ENCODE data around the gene CDC27.

The CDC27 gene

DNA sequence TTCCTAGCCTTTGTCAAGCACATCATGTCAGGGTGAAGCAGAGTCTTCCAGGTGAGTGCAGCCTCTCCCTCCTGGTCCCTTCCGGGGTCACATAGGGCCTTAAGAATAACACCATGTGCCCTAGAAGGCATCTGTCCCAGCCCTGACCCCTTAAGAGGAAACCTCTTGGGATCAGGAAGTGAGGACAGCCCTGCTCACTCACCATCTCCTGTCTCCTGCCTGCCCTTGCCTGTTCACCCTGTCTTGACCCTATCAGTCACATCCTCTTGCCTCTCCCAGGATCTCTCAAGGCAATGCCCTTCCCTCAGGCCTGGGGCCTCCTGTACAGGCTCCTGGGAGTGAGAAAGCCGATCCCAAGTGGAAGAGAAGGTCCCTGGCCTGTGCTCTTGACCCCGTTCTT is 33.9 kb upstream of the CDC27 start:
- Mint-ChIP-seq H3K9me3 (peaks cover 7% of the 10 kb centered on the region), H3K27ac (no peak overlapping the region), H3K36me3 (ENCODE audit: low read depth) (peaks cover 3% of the 10 kb centered on the region), H3K4me1 (peaks cover 34% of the 10 kb centered on the region), H3K4me3 (no peak overlapping the region), H3K27me3 (ENCODE audit: low read depth) (peaks cover 16% of the 10 kb centered on the region)
- no peak for TF ChIP-seq CTCF (IDR thresholded peaks at IDR 0.05; ENCODE audit: unreplicated experiment in 3 of 3)

DNA sequence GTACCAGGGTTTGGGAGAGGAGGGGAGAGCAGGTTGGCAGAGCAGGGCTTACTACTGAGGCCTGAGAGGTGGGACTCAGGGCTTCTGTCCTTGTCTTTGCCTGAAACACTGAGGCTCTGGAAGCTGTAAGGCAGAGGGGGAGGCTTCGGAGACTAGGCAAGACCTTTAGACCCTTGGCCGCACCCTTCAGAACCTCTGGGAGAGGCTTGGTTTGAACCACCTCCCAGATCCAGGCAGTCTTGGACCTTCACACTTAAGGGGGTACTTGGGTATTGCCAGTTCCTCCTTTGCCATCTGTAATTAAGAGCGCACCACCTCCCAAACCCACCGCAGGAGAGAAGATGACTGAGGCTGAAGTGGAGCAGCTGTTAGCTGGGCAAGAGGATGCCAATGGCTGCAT is 33.0 kb upstream of the CDC27 start:
- Mint-ChIP-seq H3K27ac (no peak overlapping the region), H3K4me3 (no peak overlapping the region)
- TF ChIP-seq CTCF (IDR thresholded peaks at IDR 0.05; ENCODE audit: unreplicated experiment in 3 of 3): no peak

DNA sequence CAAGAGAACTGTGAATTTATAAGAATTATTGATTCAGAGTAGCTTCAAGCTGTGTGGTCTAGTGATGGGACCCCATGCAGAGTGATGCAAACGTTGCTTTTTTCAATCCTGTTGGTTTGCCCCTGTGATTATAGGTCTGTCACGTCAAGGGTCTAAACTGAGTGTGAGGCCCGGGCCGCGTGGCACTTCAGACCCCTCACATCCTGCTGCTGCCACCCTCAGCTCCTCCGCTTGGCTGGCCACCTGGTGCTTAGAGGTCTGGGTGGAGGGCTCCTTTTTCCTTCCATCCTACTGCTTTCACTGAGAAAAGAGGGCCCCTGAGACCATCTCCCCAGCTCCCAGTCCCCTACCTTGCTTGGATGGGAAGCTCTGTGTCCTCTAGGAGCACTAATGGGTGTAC is 32.1 kb upstream of the CDC27 start:
- Mint-ChIP-seq H3K27ac (no peak overlapping the region), H3K36me3 (ENCODE audit: low read depth) (peaks cover 3% of the 10 kb centered on the region), H3K4me3 (no peak overlapping the region), H3K27me3 (ENCODE audit: low read depth) (peaks cover 18% of the 10 kb centered on the region), H3K4me1 (peaks cover 34% of the 10 kb centered on the region), H3K9me3 (peaks cover 7% of the 10 kb centered on the region)
- TF ChIP-seq CTCF (IDR thresholded peaks at IDR 0.05; ENCODE audit: unreplicated experiment in 3 of 3): no peak

More for the DNA sequence above, 33.0 kb upstream of the CDC27 start:
- Mint-ChIP-seq H3K4me1 (peaks cover 34% of the 10 kb centered on the region), H3K27me3 (ENCODE audit: low read depth) (peaks cover 18% of the 10 kb centered on the region), H3K9me3 (peaks cover 7% of the 10 kb centered on the region), H3K36me3 (ENCODE audit: low read depth) (peaks cover 3% of the 10 kb centered on the region)

GRCh38 chr17:47220531-47220999 is 31.5 kb upstream of the CDC27 start:
- H3K4me3 Mint-ChIP-seq: no peak overlapping the region
- TF ChIP-seq CTCF (IDR thresholded peaks at IDR 0.05; ENCODE audit: unreplicated experiment in 3 of 3): no peak

DNA sequence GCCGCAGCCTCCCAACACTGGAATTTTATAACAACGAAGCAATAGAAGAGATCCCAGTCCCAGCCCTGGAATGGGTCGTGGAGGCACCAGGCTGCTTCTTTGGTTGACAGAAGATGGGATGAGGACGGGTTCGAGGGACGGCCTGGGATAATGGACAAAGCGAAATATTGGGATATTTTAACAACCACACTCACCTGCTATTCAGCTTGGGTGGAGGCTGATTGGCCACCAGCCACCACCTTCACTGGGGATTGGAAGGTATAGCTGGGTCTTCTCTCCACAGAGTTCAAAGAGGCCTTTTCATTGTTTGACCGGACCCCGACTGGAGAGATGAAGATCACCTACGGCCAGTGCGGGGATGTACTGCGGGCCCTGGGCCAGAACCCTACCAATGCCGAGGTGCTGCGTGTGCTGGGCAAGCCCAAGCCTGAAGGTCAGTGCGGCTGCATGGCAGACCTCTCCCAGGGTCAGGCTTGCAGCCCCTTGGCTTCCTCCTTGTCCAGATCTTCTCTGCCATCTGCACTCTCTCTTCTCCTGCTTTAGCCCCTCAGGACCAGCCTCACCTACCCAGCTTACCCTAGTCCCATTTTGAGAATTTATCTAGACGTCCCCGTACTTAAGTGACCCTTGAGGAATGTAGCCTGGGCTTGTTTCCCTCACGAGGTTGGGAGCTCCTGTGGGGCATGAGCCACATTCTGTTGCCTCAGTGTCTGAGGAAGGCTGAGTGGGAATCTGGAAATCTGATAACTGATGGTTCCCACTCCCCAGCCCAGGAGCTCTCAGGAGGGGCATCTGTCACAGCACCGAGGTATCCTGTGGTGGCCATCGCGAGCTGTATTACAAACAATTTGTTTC is 30.8 kb upstream of the CDC27 start:
- H3K4me3 Mint-ChIP-seq: no peak overlapping the region
- peaks cover 3% of the 10 kb centered on the region for H3K36me3 Mint-ChIP-seq (ENCODE audit: low read depth)
- no peak for TF ChIP-seq CTCF (IDR thresholded peaks at IDR 0.05; ENCODE audit: unreplicated experiment in 3 of 3)
- peaks cover 21% of the 10 kb centered on the region for H3K4me1 Mint-ChIP-seq
- H3K9me3 Mint-ChIP-seq: peaks cover 7% of the 10 kb centered on the region
- peak overlapping the region in 2 of 3 experiments; percentile 11 to 17 for H3K27ac Mint-ChIP-seq
- peaks cover 18% of the 10 kb centered on the region for H3K27me3 Mint-ChIP-seq (ENCODE audit: low read depth)

More at GRCh38 chr17:47220531-47220999, 31.5 kb upstream of the CDC27 start:
- H3K27ac Mint-ChIP-seq: peak overlapping the region in 2 of 3 experiments; percentile 11 to 17
- H3K4me1 Mint-ChIP-seq: peaks cover 28% of the 10 kb centered on the region
- peaks cover 18% of the 10 kb centered on the region for H3K27me3 Mint-ChIP-seq (ENCODE audit: low read depth)
- H3K36me3 Mint-ChIP-seq (ENCODE audit: low read depth): peaks cover 3% of the 10 kb centered on the region
- peaks cover 7% of the 10 kb centered on the region for H3K9me3 Mint-ChIP-seq
